ENCODE measurements around the gene MACO1.
"Not testable (repeated sequence)": the region's sequence is repeated elsewhere in the genome, so short reads cannot be mapped to it uniquely, and the experiment has no call there.

Gene MACO1

GRCh38 chr1:25450891-25451290, 20.2 kb downstream of the MACO1 start:
- no peak for TF ChIP-seq CTCF (IDR thresholded peaks at IDR 0.05; ENCODE audit: control insufficient read depth, insufficient read depth, low read depth, low read length, missing control alignments)
- H3K4me3 ChIP-seq (ENCODE audit: control insufficient read depth, low read depth, low read length): no peak overlapping the region
- DNase-seq (ENCODE audit: low read depth): no peak

GRCh38 chr1:25451908-25452307, 21.2 kb downstream of the MACO1 start:
- DNase-seq (ENCODE audit: low read depth): no peak
- no peak for TF ChIP-seq CTCF (IDR thresholded peaks at IDR 0.05; ENCODE audit: control insufficient read depth, insufficient read depth, low read depth, low read length, missing control alignments)
- H3K4me3 ChIP-seq (ENCODE audit: control insufficient read depth, low read depth, low read length): no peak overlapping the region

GRCh38 chr1:25456502-25456901, 25.8 kb downstream of the MACO1 start:
- no peak for DNase-seq (ENCODE audit: low read depth)
- TF ChIP-seq CTCF (IDR thresholded peaks at IDR 0.05; ENCODE audit: control insufficient read depth, insufficient read depth, low read depth, low read length, missing control alignments): no peak
- no peak overlapping the region for H3K4me3 ChIP-seq (ENCODE audit: control insufficient read depth, low read depth, low read length)

GRCh38 chr1:25458541-25459298, 28.0 kb downstream of the MACO1 start:
- no peak for DNase-seq (ENCODE audit: low read depth)
- H3K4me3 ChIP-seq (ENCODE audit: control insufficient read depth, low read depth, low read length): no peak overlapping the region
- no peak for TF ChIP-seq CTCF (IDR thresholded peaks at IDR 0.05; ENCODE audit: control insufficient read depth, insufficient read depth, low read depth, low read length, missing control alignments)

GRCh38 chr1:25460020-25460419, 29.3 kb downstream of the MACO1 start:
- DNase-seq (ENCODE audit: low read depth): no peak
- TF ChIP-seq CTCF (IDR thresholded peaks at IDR 0.05; ENCODE audit: control insufficient read depth, insufficient read depth, low read depth, low read length, missing control alignments): no peak
- H3K4me3 ChIP-seq (ENCODE audit: control insufficient read depth, low read depth, low read length): no peak overlapping the region

- DNase-seq (ENCODE audit: low read depth); H3K4me3 ChIP-seq (ENCODE audit: control insufficient read depth, low read depth, low read length): not testable (repeated sequence)
Observed at GRCh38 chr1:25460816-25461215, 30.1 kb downstream of the MACO1 start.

GRCh38 chr1:25461849-25462248, 31.2 kb downstream of the MACO1 start:
- no peak for DNase-seq (ENCODE audit: low read depth)
- no peak overlapping the region for H3K4me3 ChIP-seq (ENCODE audit: control insufficient read depth, low read depth, low read length)
- TF ChIP-seq CTCF (IDR thresholded peaks at IDR 0.05; ENCODE audit: control insufficient read depth, insufficient read depth, low read depth, low read length, missing control alignments): no peak

Measured in AG09309 (cell line).